ENCODE data around the gene CXCL8. TPM values are rescaled to one million over a fixed set of nuclear protein-coding genes. Genes with fewer than 3 reads are reported as not detected.

Gene CXCL8
- total RNA-seq, 3 donors from 2014 or later (not counting 1 experiment from before 2014, with no cell fraction given): 59.5 to 460 (median 81.1) TPM

DNA sequence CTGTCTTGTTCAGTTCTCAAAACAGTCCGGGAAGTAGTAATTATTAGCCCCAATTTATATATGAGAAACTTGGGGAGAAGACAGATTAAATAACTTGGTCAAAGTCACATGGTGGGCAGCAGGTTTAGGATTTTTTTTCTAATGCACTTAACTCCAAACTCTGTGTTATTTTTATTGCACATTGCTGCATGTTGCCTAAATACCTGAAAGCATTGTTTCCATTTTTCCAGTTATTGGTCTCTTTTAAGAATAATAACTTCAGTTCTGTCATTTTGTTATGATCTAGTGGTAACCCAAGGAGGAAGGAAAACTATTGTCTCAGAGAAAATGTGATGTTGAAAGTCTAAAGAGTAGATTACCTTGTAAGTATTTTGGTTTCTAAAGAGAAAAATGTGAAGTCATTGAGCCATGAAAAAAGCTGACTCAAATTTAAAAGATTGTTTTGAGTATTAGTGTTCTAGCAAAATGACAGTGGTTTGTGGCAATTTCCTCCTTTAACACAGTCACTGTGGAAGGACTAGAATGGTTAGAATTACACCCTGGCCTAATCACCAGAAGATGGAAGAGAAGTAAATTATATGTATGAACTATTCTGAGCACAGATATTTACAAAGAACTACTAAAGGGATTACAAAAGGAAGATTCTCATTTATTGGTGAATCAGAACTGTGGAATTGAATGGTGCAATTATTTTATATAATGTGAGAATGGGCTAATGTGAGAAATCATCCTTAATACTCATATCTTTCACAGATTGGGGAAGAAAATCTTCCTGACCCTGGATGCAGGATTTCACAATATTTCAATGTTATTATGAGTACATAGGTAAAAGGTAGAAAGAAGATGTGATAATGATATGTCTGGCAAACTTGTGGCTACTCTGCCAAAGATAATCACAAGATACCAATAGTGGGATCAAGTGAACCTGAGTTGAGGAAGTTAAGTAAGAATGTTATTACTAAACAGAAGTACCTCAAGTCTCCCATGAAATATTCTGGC, 21.7 kb upstream of the CXCL8 start:
- no peak overlapping the region for H3K27ac Mint-ChIP-seq

DNA sequence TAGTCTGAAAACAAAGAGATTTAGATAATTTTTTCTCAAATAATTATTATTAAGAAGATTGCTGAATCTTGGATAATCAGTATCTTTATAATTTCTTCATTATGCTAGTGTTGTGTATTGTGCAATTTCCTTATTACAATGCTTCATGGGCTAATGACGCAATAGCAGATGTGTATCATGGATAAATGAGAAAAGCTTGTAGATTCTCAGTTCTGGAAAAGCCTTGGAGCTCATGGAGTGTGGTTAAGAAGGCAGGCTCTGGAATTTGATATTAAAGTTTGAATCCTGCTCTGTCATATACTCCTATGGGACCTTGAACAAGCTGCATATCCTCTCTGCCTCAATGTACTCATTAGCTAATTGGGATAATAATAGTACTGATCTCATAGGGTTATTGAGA, 18.9 kb upstream of the CXCL8 start:
- no peaks in the 10 kb centered on the region for H3K27me3 Mint-ChIP-seq (ENCODE audit: low read depth in 2 of 2)
- no peaks in the 10 kb centered on the region for H3K36me3 ChIP-seq (ENCODE audit: control insufficient read depth, insufficient read depth, low read length)

More for the DNA sequence above, 21.7 kb upstream of the CXCL8 start:
- H3K4me1 ChIP-seq (ENCODE audit: control insufficient read depth, insufficient read depth, low read length): no peaks in the 10 kb centered on the region
- no peaks in the 10 kb centered on the region for H3K9me3 ChIP-seq (ENCODE audit: control insufficient read depth, insufficient read depth, low read length)
- WGBS (ENCODE audit: insufficient coverage): 100% methylated on average over 1 of the region's 1 CpG
- TF ChIP-seq, protein P1, sequence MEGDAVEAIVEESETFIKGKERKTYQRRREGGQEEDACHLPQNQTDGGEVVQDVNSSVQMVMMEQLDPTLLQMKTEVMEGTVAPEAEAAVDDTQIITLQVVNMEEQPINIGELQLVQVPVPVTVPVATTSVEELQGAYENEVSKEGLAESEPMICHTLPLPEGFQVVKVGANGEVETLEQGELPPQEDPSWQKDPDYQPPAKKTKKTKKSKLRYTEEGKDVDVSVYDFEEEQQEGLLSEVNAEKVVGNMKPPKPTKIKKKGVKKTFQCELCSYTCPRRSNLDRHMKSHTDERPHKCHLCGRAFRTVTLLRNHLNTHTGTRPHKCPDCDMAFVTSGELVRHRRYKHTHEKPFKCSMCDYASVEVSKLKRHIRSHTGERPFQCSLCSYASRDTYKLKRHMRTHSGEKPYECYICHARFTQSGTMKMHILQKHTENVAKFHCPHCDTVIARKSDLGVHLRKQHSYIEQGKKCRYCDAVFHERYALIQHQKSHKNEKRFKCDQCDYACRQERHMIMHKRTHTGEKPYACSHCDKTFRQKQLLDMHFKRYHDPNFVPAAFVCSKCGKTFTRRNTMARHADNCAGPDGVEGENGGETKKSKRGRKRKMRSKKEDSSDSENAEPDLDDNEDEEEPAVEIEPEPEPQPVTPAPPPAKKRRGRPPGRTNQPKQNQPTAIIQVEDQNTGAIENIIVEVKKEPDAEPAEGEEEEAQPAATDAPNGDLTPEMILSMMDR (IDR thresholded peaks at IDR 0.05): no peak
- no peaks in the 10 kb centered on the region for H3K27me3 ChIP-seq (ENCODE audit: control insufficient read depth, insufficient read depth, low read length)
- H3K4me3 ChIP-seq (ENCODE audit: low read length): no peak overlapping the region
- intact Hi-C loops (cut with micrococcal nuclease): no loop called here
- H3K36me3 Mint-ChIP-seq: peaks cover 9% of the 10 kb centered on the region
- DNase-seq (no peak), ATAC-seq (peak in 1 of 3 donors; percentile 84)
- H3K9me3 Mint-ChIP-seq: peaks cover 5 to 8% of the 10 kb centered on the region in 2 donors
- H3K4me3 Mint-ChIP-seq: no peak overlapping the region
- H3K36me3 ChIP-seq (ENCODE audit: control insufficient read depth, insufficient read depth, low read length): no peaks in the 10 kb centered on the region
- no peaks in the 10 kb centered on the region for H3K4me1 Mint-ChIP-seq
- no peak overlapping the region for H3K27ac ChIP-seq (ENCODE audit: low read length)
- no peaks in the 10 kb centered on the region for H3K27me3 Mint-ChIP-seq (ENCODE audit: low read depth in 2 of 2)

DNA sequence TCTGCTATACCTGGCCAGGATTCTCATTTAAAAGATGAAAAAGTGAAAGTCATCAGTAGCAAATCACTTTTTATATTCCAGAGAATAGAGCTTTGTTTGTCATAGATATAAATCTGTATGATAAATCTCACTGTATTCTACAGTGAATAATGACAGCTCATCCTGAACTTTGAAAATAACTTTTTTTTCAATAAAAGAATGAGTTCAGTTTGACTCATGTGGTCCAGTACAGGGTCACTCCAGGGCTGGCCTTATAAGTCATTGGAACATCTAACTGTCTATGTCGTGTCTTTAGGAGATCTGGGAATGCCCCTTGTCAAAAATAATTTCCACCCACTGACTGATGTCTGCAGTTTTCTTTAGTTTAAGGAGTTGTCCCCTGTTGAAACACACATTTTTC, 18.5 kb upstream of the CXCL8 start:
- intact Hi-C loops (cut with micrococcal nuclease): no loop called here
- no peak for ATAC-seq
- H3K9me3 Mint-ChIP-seq: peaks cover 5 to 8% of the 10 kb centered on the region in 2 donors
- Histone ChIP-seq H3K9me3 (ENCODE audit: control insufficient read depth, insufficient read depth, low read length) (no peaks in the 10 kb centered on the region), H3K36me3 (ENCODE audit: control insufficient read depth, insufficient read depth, low read length) (no peaks in the 10 kb centered on the region), H3K27me3 (ENCODE audit: control insufficient read depth, insufficient read depth, low read length) (no peaks in the 10 kb centered on the region), H3K4me1 (ENCODE audit: control insufficient read depth, insufficient read depth, low read length) (no peaks in the 10 kb centered on the region), H3K27ac (ENCODE audit: low read length) (no peak overlapping the region), H3K4me3 (ENCODE audit: low read length) (no peak overlapping the region)
- H3K27ac Mint-ChIP-seq: no peak overlapping the region
- TF ChIP-seq, protein P1 (IDR thresholded peaks at IDR 0.05): no peak
- no peaks in the 10 kb centered on the region for H3K4me1 Mint-ChIP-seq
- no peak overlapping the region for H3K4me3 Mint-ChIP-seq
- no peak for DNase-seq
- H3K36me3 Mint-ChIP-seq: peaks cover 9% of the 10 kb centered on the region
- no peaks in the 10 kb centered on the region for H3K27me3 Mint-ChIP-seq (ENCODE audit: low read depth in 2 of 2)
- 67% methylated on average over 1 of the region's 1 CpG for WGBS (ENCODE audit: insufficient coverage)

More for the DNA sequence above, 18.9 kb upstream of the CXCL8 start:
- H3K27ac Mint-ChIP-seq: no peak overlapping the region
- Histone ChIP-seq H3K9me3 (ENCODE audit: control insufficient read depth, insufficient read depth, low read length) (no peaks in the 10 kb centered on the region), H3K27me3 (ENCODE audit: control insufficient read depth, insufficient read depth, low read length) (no peaks in the 10 kb centered on the region), H3K4me3 (ENCODE audit: low read length) (no peak overlapping the region), H3K4me1 (ENCODE audit: control insufficient read depth, insufficient read depth, low read length) (no peaks in the 10 kb centered on the region), H3K27ac (ENCODE audit: low read length) (no peak overlapping the region)
- H3K4me3 Mint-ChIP-seq: no peak overlapping the region
- intact Hi-C loops (cut with micrococcal nuclease): no loop called here
- DNase-seq: no peak
- ATAC-seq: no peak
- peaks cover 9% of the 10 kb centered on the region for H3K36me3 Mint-ChIP-seq
- TF ChIP-seq, protein P1 (IDR thresholded peaks at IDR 0.05): no peak
- peaks cover 5 to 8% of the 10 kb centered on the region in 2 donors for H3K9me3 Mint-ChIP-seq
- H3K4me1 Mint-ChIP-seq: no peaks in the 10 kb centered on the region
- WGBS (ENCODE audit: insufficient coverage): 100% methylated on average over 1 of the region's 1 CpG
